A549 (cell line): ENCODE measurements around the gene HSD3B2. TPM values are rescaled to one million over a fixed set of nuclear protein-coding genes. Genes with fewer than 3 reads are reported as not detected.

Experiments used
- ATAC-seq, 2 experiments: fragments of 200-7000 bp in 1 of 2; fragments of >200 bp in 1 of 2; cut with Nextera tagmentation in 1 of 2; cut with Tn5 transposase in 1 of 2; 3 replicates each; pipeline versions ENCODE4 v1.8.0 to v1.9.1; 2018 to 2020; ENCODE audit warnings: mild to moderate bottlenecking in 1 of 2, moderate library complexity in 1 of 2
- CTCF ChIA-PET: fragments of 300-600 bp; sonication (Branson Sonifier 250); formaldehyde crosslinking; extraction: SDS; loops from one replicate; lab custom pipeline; 2021; ENCODE audit warnings: antibody characterized with exemption, inconsistent platforms; lab: Yijun Ruan, JAX
- POLR2A ChIA-PET: fragments of 350-600 bp; formaldehyde crosslinking; extraction: SDS; loops from one replicate; lab custom pipeline; 2021; ENCODE audit warnings: antibody characterized with exemption, inconsistent platforms; lab: Yijun Ruan, JAX
- DNase-seq, 2 experiments: peaks; one replicate each; pipeline versions ENCODE4 v3.0.0 to v3.0.0-alpha.2; 2011 to 2016; ENCODE audit warnings: low read depth in 1 of 2, low spot score in 1 of 2
- FAIRE-seq: peaks from 2 replicates; lab custom pipeline; 2011; peaks lifted over from hg19 to GRCh38; lab: Jason Lieb, UNC
- H3K27ac ChIP-seq, 2 experiments: fragments of >200 bp; sonication (Bioruptor Twin); formaldehyde crosslinking; 3 replicates each; pipeline ENCODE4 v1.5.1; 2016 to 2017
- H3K4me1 ChIP-seq: fragments of >200 bp; sonication (Bioruptor Twin); formaldehyde crosslinking; 3 replicates; pipeline ENCODE4 v1.6.1; 2016
- H3K4me2 ChIP-seq: fragments of >200 bp; sonication (Bioruptor Twin); formaldehyde crosslinking; 3 replicates; pipeline ENCODE4 v1.6.1; 2016
- H3K4me3 ChIP-seq: fragments of >200 bp; sonication (Bioruptor Twin); formaldehyde crosslinking; 3 replicates; pipeline ENCODE4 v1.5.1; 2016
- H3K9me3 ChIP-seq: fragments of >200 bp; sonication (Bioruptor Twin); formaldehyde crosslinking; 3 replicates; pipeline ENCODE4 v1.6.1; 2016
- BHLHE40 ChIP-seq: IDR thresholded peaks from 2 replicates; pipeline ENCODE4 v1.6.1; 2012; ENCODE audit warnings: low read depth, low read length, inconsistent platforms
- CBX2 ChIP-seq: fragments of 200-600 bp; sonication (generic); IDR thresholded peaks from 2 replicates; pipeline ENCODE4 v1.6.1; 2016; ENCODE audit warnings: low read depth, mild to moderate bottlenecking, borderline replicate concordance
- CEBPB ChIP-seq, 2 experiments: fragments of >200 bp in 1 of 2; sonication (Bioruptor Twin) in 1 of 2; formaldehyde crosslinking in 1 of 2; IDR thresholded peaks; 2 replicates each; pipeline ENCODE4 v1.6.1; 2012 to 2016
- EHMT2 ChIP-seq: fragments of 200-600 bp; sonication (generic); IDR thresholded peaks from 2 replicates; pipeline ENCODE4 v1.6.1; 2016; ENCODE audit warnings: antibody characterized with exemption, low read depth, mild to moderate bottlenecking, moderate library complexity
- GATA3 ChIP-seq: IDR thresholded peaks from 2 replicates; pipeline ENCODE4 v1.6.1; 2012; ENCODE audit warnings: borderline replicate concordance
- HOXB5 ChIP-seq: fragments of 250-450 bp; sonication (Bioruptor Pico); IDR thresholded peaks from 2 replicates; pipeline ENCODE4 v1.5.0; 2020; ENCODE audit warnings: mild to moderate bottlenecking, moderate library complexity
- JUN ChIP-seq, 2 experiments: fragments of >200 bp; sonication (Bioruptor Twin); formaldehyde crosslinking; IDR thresholded peaks; 2 replicates in 1 of 2; 3 replicates in 1 of 2; pipeline ENCODE4 v1.6.1; 2016 to 2017
- KDM1A ChIP-seq: fragments of 200-600 bp; sonication (generic); IDR thresholded peaks from 2 replicates; pipeline ENCODE4 v1.6.1; 2016; ENCODE audit warnings: low read depth, mild to moderate bottlenecking
- KDM5A ChIP-seq: fragments of 200-600 bp; sonication (generic); IDR thresholded peaks from 2 replicates; pipeline ENCODE4 v1.6.1; 2016; ENCODE audit warnings: antibody characterized with exemption, mild to moderate bottlenecking
- NFE2L2 ChIP-seq: fragments of 150-350 bp; conservative IDR thresholded peaks from 2 replicates; pipeline ENCODE4 v1.6.1; 2014; ENCODE audit warnings: low read length
- PHF8 ChIP-seq: fragments of 200-600 bp; sonication (generic); IDR thresholded peaks from 2 replicates; pipeline ENCODE4 v1.6.1; 2016; ENCODE audit warnings: low read depth, mild to moderate bottlenecking, antibody characterized with exemption, moderate library complexity, borderline replicate concordance
- RAD21 ChIP-seq, 2 experiments: fragments of >200 bp in 1 of 2; sonication (Bioruptor Twin) in 1 of 2; formaldehyde crosslinking in 1 of 2; IDR thresholded peaks in 1 of 2; conservative IDR thresholded peaks in 1 of 2; 2 replicates in 1 of 2; 3 replicates in 1 of 2; pipeline ENCODE4 v1.6.1; 2012 to 2018; ENCODE audit warnings: inconsistent platforms in 1 of 2
- RARB ChIP-seq: fragments of 250-450 bp; sonication (Bioruptor Pico); IDR thresholded peaks from 2 replicates; pipeline ENCODE4 v1.8.0; 2021; ENCODE audit warnings: mild to moderate bottlenecking, moderate library complexity
- ZFP36 ChIP-seq: fragments of 450-650 bp; IDR thresholded peaks from 2 replicates; pipeline ENCODE4 v1.6.1; 2014; ENCODE audit warnings: borderline replicate concordance; ENCODE audit not compliant: partially characterized antibody
- ZSCAN20 ChIP-seq: fragments of 250-450 bp; sonication (Bioruptor Pico); IDR thresholded peaks from 2 replicates; pipeline ENCODE4 v1.8.0; 2022; ENCODE audit warnings: mild to moderate bottlenecking, moderate library complexity
- WGBS: methylation state at CpG from one replicate; pipeline ENCODE4 v1.1.6; 2017; ENCODE audit errors: missing lambda C conversion rate; 5-methylcytosine and 5-hydroxymethylcytosine counted together
- polyA plus RNA-seq, 4 experiments: library from polyadenylated mRNA; depleted of rRNA in 3 of 4; stranded (reverse); fragments of >200 nt; fragmentation: RNase III in 1 of 4; extraction: RNeasy Plus Mini Kit Qiagen cat#74134 plus additional on column Dnase treatment in 1 of 4; gene quantifications; 2 replicates in 3 of 4; 3 replicates in 1 of 4; pipeline ENCODE4 v1.2.3, GENCODE V29; 2011 to 2017
- TF ChIP-seq, protein P1 (sequence below): fragments of >200 bp; sonication (Bioruptor Twin); formaldehyde crosslinking; IDR thresholded peaks from 2 replicates; pipeline ENCODE4 v1.6.1; 2016
- TF ChIP-seq, protein P2 (sequence below): IDR thresholded peaks from 2 replicates; pipeline ENCODE4 v1.6.1; 2012
- TF ChIP-seq, protein P3 (sequence below): fragments of 150-350 bp; IDR thresholded peaks from 2 replicates; pipeline ENCODE4 v1.6.1; 2014; ENCODE audit warnings: low read depth, mild to moderate bottlenecking, low read length
- TF ChIP-seq, protein P4 (sequence below): fragments of >200 bp; sonication (Bioruptor Twin); formaldehyde crosslinking; IDR thresholded peaks from 3 replicates; pipeline ENCODE4 v1.5.1; 2016
- TF ChIP-seq, protein P5 (sequence below): fragments of >200 bp; sonication (Bioruptor Twin); formaldehyde crosslinking; IDR thresholded peaks from 3 replicates; pipeline ENCODE4 v1.6.1; 2016

HSD3B2 gene
- polyA plus RNA-seq, 2 of the 4 experiments (the other 2 are of a cell fraction): not detected

DNA sequence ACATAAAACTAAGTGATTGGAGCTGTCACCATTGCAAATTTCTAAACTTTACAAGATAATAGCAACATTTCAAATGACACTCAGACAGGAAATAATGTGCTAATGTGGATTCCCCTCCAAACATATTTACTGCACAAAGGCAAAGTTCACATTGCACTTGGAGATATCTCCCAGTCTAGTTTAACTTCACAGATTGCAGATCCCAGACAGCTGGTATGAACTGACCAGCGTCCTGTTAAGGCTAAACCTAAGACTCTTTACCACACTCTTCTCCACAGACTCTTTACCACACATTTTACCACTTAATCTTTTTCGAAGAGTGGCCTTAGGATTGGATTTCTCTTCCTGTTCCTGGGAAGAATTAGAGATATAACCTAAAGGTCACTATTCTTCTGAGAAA lies 51.5 kb downstream of the HSD3B2 start:
- CTCF ChIA-PET: interaction anchor here (0.6 to 1.6 kb wide), 2 partner anchors 10 to 176 kb away, joined by 3 to 5 read pairs; no protein-coding TSS in a partner anchor
- Histone ChIP-seq H3K9me3 (no peaks in the 10 kb centered on the region), H3K4me3 (no peak overlapping the region), H3K27ac (no peak overlapping the region), H3K4me1 (no peaks in the 10 kb centered on the region), H3K4me2 (no peak overlapping the region)
- no peak for DNase-seq
- no peak for FAIRE-seq
- POLR2A ChIA-PET: no interaction called here
- no peak for ATAC-seq
- TF ChIP-seq RARB (CRISPR knock-in tag) (no peak), KDM1A (no peak), BHLHE40 (no peak), HOXB5 (CRISPR knock-in tag) (no peak), NFE2L2 (no peak), PHF8 (no peak), ZSCAN20 (CRISPR knock-in tag) (no peak), CEBPB (IDR thresholded peaks at IDR 0.05) (no peak), KDM5A (no peak)
- TF ChIP-seq, protein P1, sequence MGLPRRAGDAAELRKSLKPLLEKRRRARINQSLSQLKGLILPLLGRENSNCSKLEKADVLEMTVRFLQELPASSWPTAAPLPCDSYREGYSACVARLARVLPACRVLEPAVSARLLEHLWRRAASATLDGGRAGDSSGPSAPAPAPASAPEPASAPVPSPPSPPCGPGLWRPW: no peak
- TF ChIP-seq, protein P2, sequence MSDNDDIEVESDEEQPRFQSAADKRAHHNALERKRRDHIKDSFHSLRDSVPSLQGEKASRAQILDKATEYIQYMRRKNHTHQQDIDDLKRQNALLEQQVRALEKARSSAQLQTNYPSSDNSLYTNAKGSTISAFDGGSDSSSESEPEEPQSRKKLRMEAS: no peak
- TF ChIP-seq, protein P3, sequence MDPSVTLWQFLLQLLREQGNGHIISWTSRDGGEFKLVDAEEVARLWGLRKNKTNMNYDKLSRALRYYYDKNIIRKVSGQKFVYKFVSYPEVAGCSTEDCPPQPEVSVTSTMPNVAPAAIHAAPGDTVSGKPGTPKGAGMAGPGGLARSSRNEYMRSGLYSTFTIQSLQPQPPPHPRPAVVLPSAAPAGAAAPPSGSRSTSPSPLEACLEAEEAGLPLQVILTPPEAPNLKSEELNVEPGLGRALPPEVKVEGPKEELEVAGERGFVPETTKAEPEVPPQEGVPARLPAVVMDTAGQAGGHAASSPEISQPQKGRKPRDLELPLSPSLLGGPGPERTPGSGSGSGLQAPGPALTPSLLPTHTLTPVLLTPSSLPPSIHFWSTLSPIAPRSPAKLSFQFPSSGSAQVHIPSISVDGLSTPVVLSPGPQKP: no peak
- TF ChIP-seq, protein P4, sequence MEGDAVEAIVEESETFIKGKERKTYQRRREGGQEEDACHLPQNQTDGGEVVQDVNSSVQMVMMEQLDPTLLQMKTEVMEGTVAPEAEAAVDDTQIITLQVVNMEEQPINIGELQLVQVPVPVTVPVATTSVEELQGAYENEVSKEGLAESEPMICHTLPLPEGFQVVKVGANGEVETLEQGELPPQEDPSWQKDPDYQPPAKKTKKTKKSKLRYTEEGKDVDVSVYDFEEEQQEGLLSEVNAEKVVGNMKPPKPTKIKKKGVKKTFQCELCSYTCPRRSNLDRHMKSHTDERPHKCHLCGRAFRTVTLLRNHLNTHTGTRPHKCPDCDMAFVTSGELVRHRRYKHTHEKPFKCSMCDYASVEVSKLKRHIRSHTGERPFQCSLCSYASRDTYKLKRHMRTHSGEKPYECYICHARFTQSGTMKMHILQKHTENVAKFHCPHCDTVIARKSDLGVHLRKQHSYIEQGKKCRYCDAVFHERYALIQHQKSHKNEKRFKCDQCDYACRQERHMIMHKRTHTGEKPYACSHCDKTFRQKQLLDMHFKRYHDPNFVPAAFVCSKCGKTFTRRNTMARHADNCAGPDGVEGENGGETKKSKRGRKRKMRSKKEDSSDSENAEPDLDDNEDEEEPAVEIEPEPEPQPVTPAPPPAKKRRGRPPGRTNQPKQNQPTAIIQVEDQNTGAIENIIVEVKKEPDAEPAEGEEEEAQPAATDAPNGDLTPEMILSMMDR: no peak
- WGBS: 6% methylated on average over 2 of the region's 2 CpGs

DNA sequence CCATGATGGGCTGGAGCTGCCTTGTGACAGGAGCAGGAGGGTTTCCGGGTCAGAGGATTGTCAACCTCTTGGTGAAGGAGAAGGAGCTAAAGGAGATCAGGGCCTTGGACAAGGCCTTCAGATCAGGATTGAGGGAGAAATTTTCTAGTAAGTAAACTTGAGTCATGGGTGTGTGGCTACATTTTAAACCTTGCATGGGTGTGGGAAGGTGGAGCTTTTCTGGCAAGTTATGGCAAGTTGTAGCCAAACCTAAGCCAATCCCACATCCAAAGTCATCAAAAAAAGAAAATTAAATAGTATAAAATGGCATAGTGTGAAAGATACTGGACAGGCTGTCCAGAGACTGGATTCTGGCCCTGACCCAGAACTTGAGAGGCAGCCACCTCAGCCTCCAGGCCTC lies 52.3 kb downstream of the HSD3B2 start:
- ChIA-PET CTCF (interaction anchor here (1.2 to 1.6 kb wide), 2 partner anchors 9 to 15 kb away, joined by 5 read pairs; no protein-coding TSS in a partner anchor), POLR2A (no interaction called here)
- FAIRE-seq (no peak), DNase-seq (no peak), ATAC-seq (no peak)
- no peak for TF ChIP-seq CBX2
- no peak for TF ChIP-seq GATA3
- no peak for TF ChIP-seq RAD21 (conservative IDR thresholded peaks at IDR 0.05 in 1 of 2, IDR thresholded peaks at IDR 0.05 in 1 of 2)
- no peak for TF ChIP-seq PHF8
- TF ChIP-seq, protein P1: no peak
- no peak for TF ChIP-seq ZFP36
- TF ChIP-seq, protein P2: no peak
- TF ChIP-seq JUN (IDR thresholded peaks at IDR 0.05): no peak
- TF ChIP-seq EHMT2: no peak
- no peak for TF ChIP-seq ZSCAN20 (CRISPR knock-in tag)
- TF ChIP-seq, protein P5, sequence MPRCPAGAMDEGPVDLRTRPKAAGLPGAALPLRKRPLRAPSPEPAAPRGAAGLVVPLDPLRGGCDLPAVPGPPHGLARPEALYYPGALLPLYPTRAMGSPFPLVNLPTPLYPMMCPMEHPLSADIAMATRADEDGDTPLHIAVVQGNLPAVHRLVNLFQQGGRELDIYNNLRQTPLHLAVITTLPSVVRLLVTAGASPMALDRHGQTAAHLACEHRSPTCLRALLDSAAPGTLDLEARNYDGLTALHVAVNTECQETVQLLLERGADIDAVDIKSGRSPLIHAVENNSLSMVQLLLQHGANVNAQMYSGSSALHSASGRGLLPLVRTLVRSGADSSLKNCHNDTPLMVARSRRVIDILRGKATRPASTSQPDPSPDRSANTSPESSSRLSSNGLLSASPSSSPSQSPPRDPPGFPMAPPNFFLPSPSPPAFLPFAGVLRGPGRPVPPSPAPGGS: no peak
- TF ChIP-seq, protein P3: no peak
- Histone ChIP-seq H3K27ac (no peak overlapping the region), H3K4me1 (no peaks in the 10 kb centered on the region), H3K4me3 (no peak overlapping the region), H3K4me2 (no peak overlapping the region), H3K9me3 (no peaks in the 10 kb centered on the region)
- 87% methylated on average over 1 of the region's 1 CpG for WGBS
